Endodermal cell (in vitro differentiated cells): Measurements from ENCODE around the gene CHRNA5. TPM values are rescaled to one million over a fixed set of nuclear protein-coding genes. Genes with fewer than 3 reads are reported as not detected.
"Not testable (repeated sequence)": the region's sequence is repeated elsewhere in the genome, so short reads cannot be mapped to it uniquely, and the experiment has no call there.

Experiments
- DNase-seq: peaks from one replicate; pipeline ENCODE4 v3.0.0-alpha.2; 2017
- H3K27ac ChIP-seq: 2 replicates; pipeline ENCODE4 v1.5.1; 2013; ENCODE audit warnings: mild to moderate bottlenecking, low read depth, low read length, moderate library complexity
- H3K27me3 ChIP-seq: 2 replicates; pipeline ENCODE4 v1.6.1; 2013; ENCODE audit warnings: mild to moderate bottlenecking, low read length, moderate library complexity; ENCODE audit not compliant: insufficient read depth, control insufficient read depth, poor library complexity, severe bottlenecking
- H3K36me3 ChIP-seq: 2 replicates; pipeline ENCODE4 v1.7.0; 2013; ENCODE audit warnings: mild to moderate bottlenecking, low read length, moderate library complexity; ENCODE audit not compliant: control insufficient read depth, insufficient read depth
- H3K4me1 ChIP-seq: one replicate; pipeline ENCODE4 v1.7.0; 2013; ENCODE audit warnings: low read length; ENCODE audit not compliant: control insufficient read depth, insufficient read depth
- H3K4me3 ChIP-seq: 2 replicates; pipeline ENCODE4 v1.5.1; 2013; ENCODE audit warnings: mild to moderate bottlenecking, low read length, moderate library complexity
- H3K9ac ChIP-seq: 2 replicates; pipeline ENCODE4 v1.6.1; 2013; ENCODE audit warnings: mild to moderate bottlenecking, low read length, moderate library complexity; ENCODE audit not compliant: poor library complexity, severe bottlenecking; ENCODE audit errors: extremely low read depth
- H3K9me3 ChIP-seq: 2 replicates; pipeline ENCODE4 v1.6.1; 2013; ENCODE audit warnings: mild to moderate bottlenecking, low read length, moderate library complexity; ENCODE audit not compliant: control insufficient read depth
- H3K27ac Mint-ChIP-seq: 2 replicates; pipeline ENCODE4 v1.8.0; 2020; ENCODE audit warnings: mixed read lengths
- H3K27me3 Mint-ChIP-seq: 2 replicates; pipeline ENCODE4 v1.8.0; 2021; ENCODE audit warnings: mild to moderate bottlenecking, mixed read lengths; ENCODE audit not compliant: insufficient read depth
- H3K36me3 Mint-ChIP-seq: 2 replicates; pipeline ENCODE4 v1.8.0; 2020; ENCODE audit warnings: low read depth, mixed read lengths
- H3K4me1 Mint-ChIP-seq: 2 replicates; pipeline ENCODE4 v1.8.0; 2020; ENCODE audit warnings: mixed read lengths
- H3K4me3 Mint-ChIP-seq: 2 replicates; pipeline ENCODE4 v1.8.0; 2020; ENCODE audit warnings: mild to moderate bottlenecking, moderate library complexity, mixed read lengths
- H3K9me3 Mint-ChIP-seq: 2 replicates; pipeline ENCODE4 v1.8.0; 2020; ENCODE audit warnings: mild to moderate bottlenecking, mixed read lengths
- WGBS, 2 experiments: methylation state at CpG; one replicate each; pipeline versions ENCODE4 v1.1.5 to v1.1.7; 2013; ENCODE audit warnings: missing lambda C conversion rate in 2 of 2, mixed read lengths in 1 of 2; ENCODE audit not compliant: insufficient coverage in 1 of 2, insufficient read length in 1 of 2; 5-methylcytosine and 5-hydroxymethylcytosine counted together
- total RNA-seq, 2 donors: library from RNA; stranded (reverse); fragmentation: NEBNext Ultra II Directional in 1 of 2; extraction: Animal tissue kit (Norgen Biotek cat#: 25700) in 1 of 2; gene quantifications; 2 replicates in 1 of 2; 3 replicates in 1 of 2; pipeline ENCODE4 v1.2.1, GENCODE V29; 2021
- TF ChIP-seq, protein P1 (sequence below): fragments of 200-600 bp; sonication (generic); conservative IDR thresholded peaks from 2 replicates; pipeline ENCODE4 v1.5.0; 2021; ENCODE audit warnings: antibody characterized with exemption, mild to moderate bottlenecking

CHRNA5 gene
- total RNA-seq, 2 donors from 2014 or later, result 16.4 to 23.0 TPM

- Histone ChIP-seq H3K4me3 (no peak overlapping the region), H3K4me1 (no peaks in the 10 kb centered on the region), H3K36me3 (no peaks in the 10 kb centered on the region), H3K9ac (no peak overlapping the region), H3K27ac (no peak overlapping the region), H3K9me3 (no peaks in the 10 kb centered on the region), H3K27me3 (no peaks in the 10 kb centered on the region)
- no peak for DNase-seq
- Mint-ChIP-seq H3K36me3 (peaks cover 3% of the 10 kb centered on the region), H3K9me3 (peaks cover 31% of the 10 kb centered on the region), H3K27me3 (peaks cover 7% of the 10 kb centered on the region), H3K4me1 (no peaks in the 10 kb centered on the region), H3K27ac (no peak overlapping the region), H3K4me3 (no peak overlapping the region)
- WGBS, 2 experiments, result 100% methylated on average over 1 to 2 of the region's 2 CpGs
- TF ChIP-seq, protein P1, sequence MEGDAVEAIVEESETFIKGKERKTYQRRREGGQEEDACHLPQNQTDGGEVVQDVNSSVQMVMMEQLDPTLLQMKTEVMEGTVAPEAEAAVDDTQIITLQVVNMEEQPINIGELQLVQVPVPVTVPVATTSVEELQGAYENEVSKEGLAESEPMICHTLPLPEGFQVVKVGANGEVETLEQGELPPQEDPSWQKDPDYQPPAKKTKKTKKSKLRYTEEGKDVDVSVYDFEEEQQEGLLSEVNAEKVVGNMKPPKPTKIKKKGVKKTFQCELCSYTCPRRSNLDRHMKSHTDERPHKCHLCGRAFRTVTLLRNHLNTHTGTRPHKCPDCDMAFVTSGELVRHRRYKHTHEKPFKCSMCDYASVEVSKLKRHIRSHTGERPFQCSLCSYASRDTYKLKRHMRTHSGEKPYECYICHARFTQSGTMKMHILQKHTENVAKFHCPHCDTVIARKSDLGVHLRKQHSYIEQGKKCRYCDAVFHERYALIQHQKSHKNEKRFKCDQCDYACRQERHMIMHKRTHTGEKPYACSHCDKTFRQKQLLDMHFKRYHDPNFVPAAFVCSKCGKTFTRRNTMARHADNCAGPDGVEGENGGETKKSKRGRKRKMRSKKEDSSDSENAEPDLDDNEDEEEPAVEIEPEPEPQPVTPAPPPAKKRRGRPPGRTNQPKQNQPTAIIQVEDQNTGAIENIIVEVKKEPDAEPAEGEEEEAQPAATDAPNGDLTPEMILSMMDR, result no peak
These were observed 39.1 kb downstream of the CHRNA5 start for GRCh38 chr15:78604420-78604819.

DNA sequence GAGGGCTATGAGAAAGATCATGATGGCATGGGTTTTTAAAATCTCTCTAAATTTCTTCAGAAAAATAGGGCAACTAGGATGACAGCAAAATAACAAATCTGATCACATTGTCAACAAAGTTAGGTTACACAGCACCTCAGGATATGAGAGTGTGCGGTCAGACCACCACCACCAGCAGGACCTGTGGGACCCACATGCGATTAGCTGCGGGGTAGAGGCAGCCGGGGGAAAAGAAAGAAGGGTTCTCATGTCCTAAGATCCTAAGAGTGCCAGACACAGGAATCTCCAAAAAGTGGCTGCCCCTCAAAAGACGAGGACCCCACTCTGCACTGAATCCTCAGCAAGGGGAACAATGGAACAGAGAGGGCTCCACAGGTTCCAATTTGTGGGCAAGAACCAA lies 39.9 kb downstream of the CHRNA5 start:
- Mint-ChIP-seq H3K27me3 (peaks cover 10% of the 10 kb centered on the region), H3K4me1 (no peaks in the 10 kb centered on the region), H3K9me3 (peaks cover 37% of the 10 kb centered on the region), H3K4me3 (no peak overlapping the region), H3K27ac (no peak overlapping the region), H3K36me3 (peaks cover 3% of the 10 kb centered on the region)
- no peak overlapping the region for H3K9ac ChIP-seq
- no peaks in the 10 kb centered on the region for H3K9me3 ChIP-seq
- WGBS, 2 experiments, result 95 to 96% methylated on average over 5 of the region's 5 CpGs
- no peak overlapping the region for H3K4me3 ChIP-seq
- no peaks in the 10 kb centered on the region for H3K27me3 ChIP-seq
- TF ChIP-seq, protein P1, result no peak
- H3K36me3 ChIP-seq, result no peaks in the 10 kb centered on the region
- no peak overlapping the region for H3K27ac ChIP-seq
- no peaks in the 10 kb centered on the region for H3K4me1 ChIP-seq
- no peak for DNase-seq

GRCh38 chr15:78605680-78606079 lies 40.4 kb downstream of the CHRNA5 start:
- TF ChIP-seq, protein P1, result no peak
- no peak overlapping the region for H3K27ac ChIP-seq
- Mint-ChIP-seq H3K27ac (no peak overlapping the region), H3K9me3 (peaks cover 38% of the 10 kb centered on the region), H3K4me1 (no peaks in the 10 kb centered on the region), H3K4me3 (no peak overlapping the region), H3K27me3 (peaks cover 11% of the 10 kb centered on the region), H3K36me3 (peaks cover 3% of the 10 kb centered on the region)
- no peaks in the 10 kb centered on the region for H3K4me1 ChIP-seq
- WGBS, 2 experiments, result 86 to 100% methylated on average over 4 of the region's 4 CpGs
- H3K9me3 ChIP-seq, result no peaks in the 10 kb centered on the region
- no peaks in the 10 kb centered on the region for H3K27me3 ChIP-seq
- no peak for DNase-seq
- no peak overlapping the region for H3K4me3 ChIP-seq
- H3K36me3 ChIP-seq, result no peaks in the 10 kb centered on the region
- no peak overlapping the region for H3K9ac ChIP-seq

- H3K4me3 Mint-ChIP-seq, H3K4me1 Mint-ChIP-seq, H3K4me3 ChIP-seq, DNase-seq, H3K27ac ChIP-seq, H3K27ac Mint-ChIP-seq, H3K9me3 ChIP-seq, H3K36me3 Mint-ChIP-seq, H3K36me3 ChIP-seq, H3K27me3 ChIP-seq, H3K9ac ChIP-seq, H3K4me1 ChIP-seq: not testable (repeated sequence)
- no CpG with 5 or more reads among the region's 3 CpGs for WGBS, 2 experiments
- Mint-ChIP-seq H3K9me3 (peaks cover 39% of the 10 kb centered on the region), H3K27me3 (peaks cover 13% of the 10 kb centered on the region)
These were observed 44.2 kb downstream of the CHRNA5 start for GRCh38 chr15:78609551-78609950.
